T-helper 17 cell (primary cell): ENCODE measurements around the gene ZNF35. TPM values are rescaled to one million over a fixed set of nuclear protein-coding genes. Genes with fewer than 3 reads are reported as not detected.

Experiments used
- total RNA-seq, 4 donors: library from RNA in 2 of 4; stranded (reverse) in 2 of 4; gene quantifications; one replicate each; pipeline ENCODE4 v1.2.3 and lab custom pipeline; 2022 to 2026

The ZNF35 gene
- total RNA-seq, 2 donors from 2014 or later = 0.62 to 1.6 TPM

Other genes starting within 250 kb of the ZNF35 start
- gene ZNF445, start 171.1 kb upstream of the ZNF35 start, total RNA-seq = 10 to 100 TPM in 1 of 2 donors, 1 to 10 TPM in 1; 9.7 to 10.6 TPM
- gene ZKSCAN7, start 93.5 kb upstream of the ZNF35 start, total RNA-seq = 1 to 10 TPM in 1 of 2 donors, under 1 TPM in 1; 0.81 to 1.7 TPM
- gene ZNF660, start 63.8 kb upstream of the ZNF35 start, total RNA-seq = under 1 TPM in 1 of 2 donors, not detected in 1; 0.20 TPM
- 1 to 10 TPM; 5.0 to 6.3 TPM for gene ZNF197, start 23.7 kb upstream of the ZNF35 start, total RNA-seq
- gene ZNF502, start 63.9 kb downstream of the ZNF35 start, total RNA-seq = 1 to 10 TPM in 1 of 2 donors, under 1 TPM in 1; 0.91 to 2.2 TPM
- 1 to 10 TPM; 1.3 to 2.4 TPM for gene ZNF501, start 80.9 kb downstream of the ZNF35 start, total RNA-seq
- gene KIAA1143, start 112.9 kb downstream of the ZNF35 start, total RNA-seq = 10 to 100 TPM; 23.1 to 28.7 TPM
- gene KIF15, start 113.1 kb downstream of the ZNF35 start, total RNA-seq = under 1 TPM; 0.12 to 0.16 TPM
- 10 to 100 TPM; 10.5 to 13.9 TPM for gene TMEM42, start 213.2 kb downstream of the ZNF35 start, total RNA-seq
- not detected for gene TGM4, start 225.9 kb downstream of the ZNF35 start, total RNA-seq